Glutamatergic neuron (in vitro differentiated cells): Measurements from ENCODE around the gene E2F3. TPM values are rescaled to one million over a fixed set of nuclear protein-coding genes. Genes with fewer than 3 reads are reported as not detected.
A peak's percentile ranks its signal among the peaks of the same experiment; 100 is the strongest.

Experiments
- DNase-seq: peaks from one replicate; pipeline ENCODE4 v3.0.0; 2022
- H3K27ac Mint-ChIP-seq: one replicate; pipeline ENCODE4 v1.8.0; 2020; ENCODE audit warnings: mild to moderate bottlenecking, mixed read lengths, inconsistent platforms; ENCODE audit not compliant: unreplicated experiment
- H3K27me3 Mint-ChIP-seq: one replicate; pipeline ENCODE4 v1.8.0; 2020; ENCODE audit warnings: mild to moderate bottlenecking, moderate library complexity, mixed read lengths, inconsistent platforms; ENCODE audit not compliant: unreplicated experiment
- H3K36me3 Mint-ChIP-seq: one replicate; pipeline ENCODE4 v1.8.0; 2020; ENCODE audit warnings: mild to moderate bottlenecking, mixed read lengths, inconsistent platforms; ENCODE audit not compliant: unreplicated experiment
- H3K4me1 Mint-ChIP-seq: one replicate; pipeline ENCODE4 v1.8.0; 2020; ENCODE audit warnings: mild to moderate bottlenecking, low read depth, mixed read lengths, inconsistent platforms; ENCODE audit not compliant: unreplicated experiment
- H3K4me3 Mint-ChIP-seq: one replicate; pipeline ENCODE4 v1.8.0; 2020; ENCODE audit warnings: mild to moderate bottlenecking, mixed read lengths, inconsistent platforms; ENCODE audit not compliant: unreplicated experiment
- H3K9me3 Mint-ChIP-seq: one replicate; pipeline ENCODE4 v1.8.0; 2020; ENCODE audit warnings: mild to moderate bottlenecking, moderate library complexity, mixed read lengths, inconsistent platforms; ENCODE audit not compliant: unreplicated experiment
- CTCF ChIP-seq: fragments of 200-600 bp; sonication (generic); IDR thresholded peaks from one replicate; pipeline ENCODE4 v1.5.0; 2021; ENCODE audit not compliant: partially characterized antibody, unreplicated experiment
- total RNA-seq: library from RNA; stranded (reverse); fragmentation: NEBNext Ultra II Directional; extraction: Animal tissue kit (Norgen Biotek cat#: 25700); gene quantifications from one replicate; pipeline ENCODE4 v1.2.1, GENCODE V29; 2021; ENCODE audit not compliant: unreplicated experiment

The E2F3 gene
- total RNA-seq, 1 donor from 2014 or later, result 10.1 TPM

GRCh38 chr6:20441921-20442320 is 40.2 kb downstream of the E2F3 start:
- no peaks in the 10 kb centered on the region for H3K9me3 Mint-ChIP-seq
- H3K36me3 Mint-ChIP-seq, result no peaks in the 10 kb centered on the region
- DNase-seq, result no peak
- no peak for TF ChIP-seq CTCF
- no peak overlapping the region for H3K27ac Mint-ChIP-seq
- no peaks in the 10 kb centered on the region for H3K27me3 Mint-ChIP-seq
- H3K4me1 Mint-ChIP-seq, result peaks cover 7% of the 10 kb centered on the region
- no peak overlapping the region for H3K4me3 Mint-ChIP-seq

- peaks cover 15% of the 10 kb centered on the region for H3K4me1 Mint-ChIP-seq
- TF ChIP-seq CTCF, result no peak
- DNase-seq, result no peak
- no peaks in the 10 kb centered on the region for H3K36me3 Mint-ChIP-seq
- no peak overlapping the region for H3K4me3 Mint-ChIP-seq
- H3K27ac Mint-ChIP-seq, result no peak overlapping the region
- peaks cover 1% of the 10 kb centered on the region for H3K9me3 Mint-ChIP-seq
- H3K27me3 Mint-ChIP-seq, result no peaks in the 10 kb centered on the region
Observed at GRCh38 chr6:20444786-20445271, 43.1 kb downstream of the E2F3 start.

GRCh38 chr6:20447157-20447556 is 45.5 kb downstream of the E2F3 start:
- peaks cover 15% of the 10 kb centered on the region for H3K4me1 Mint-ChIP-seq
- H3K27ac Mint-ChIP-seq, result peak overlapping the region; percentile 67
- DNase-seq, result no peak
- no peak for TF ChIP-seq CTCF
- no peaks in the 10 kb centered on the region for H3K36me3 Mint-ChIP-seq
- peaks cover 1% of the 10 kb centered on the region for H3K27me3 Mint-ChIP-seq
- H3K4me3 Mint-ChIP-seq, result peak overlapping the region; percentile 49
- peaks cover 1% of the 10 kb centered on the region for H3K9me3 Mint-ChIP-seq

- Mint-ChIP-seq H3K9me3 (peaks cover 1% of the 10 kb centered on the region), H3K27me3 (peaks cover 1% of the 10 kb centered on the region), H3K27ac (no peak overlapping the region), H3K4me1 (peaks cover 15% of the 10 kb centered on the region), H3K36me3 (no peaks in the 10 kb centered on the region), H3K4me3 (no peak overlapping the region)
- DNase-seq, result no peak
- no peak for TF ChIP-seq CTCF
Observed at GRCh38 chr6:20447581-20448132, 46.0 kb downstream of the E2F3 start.

GRCh38 chr6:20448828-20449227 is 47.1 kb downstream of the E2F3 start:
- Mint-ChIP-seq H3K9me3 (peaks cover 1% of the 10 kb centered on the region), H3K4me1 (peaks cover 15% of the 10 kb centered on the region), H3K36me3 (no peaks in the 10 kb centered on the region), H3K4me3 (no peak overlapping the region), H3K27ac (no peak overlapping the region), H3K27me3 (peaks cover 1% of the 10 kb centered on the region)
- no peak for TF ChIP-seq CTCF
- no peak for DNase-seq
